Liver (tissue), 9 donors: ENCODE results near the gene TMPRSS9. TPM values are rescaled to one million over a fixed set of nuclear protein-coding genes. Genes with fewer than 3 reads are reported as not detected.

Experiments used
- DNase-seq: peaks from one replicate; pipeline ENCODE4 v3.0.0-alpha.2; 2017; ENCODE audit warnings: low spot score
- H3K27ac ChIP-seq, 2 donors: one replicate each; pipeline ENCODE4 v1.7.0; 2013; ENCODE audit warnings: inconsistent platforms in 2 of 2, low read length in 2 of 2, control low read depth in 1 of 2, low read depth in 1 of 2, mild to moderate bottlenecking in 1 of 2
- H3K27me3 ChIP-seq, 4 donors: one replicate each; pipeline versions ENCODE4 v1.6.1 to v1.7.0; 2013; ENCODE audit warnings: low read length in 3 of 4, inconsistent platforms in 1 of 4, mild to moderate bottlenecking in 1 of 4, moderate library complexity in 1 of 4; ENCODE audit not compliant: control insufficient read depth in 4 of 4, insufficient read depth in 4 of 4
- H3K36me3 ChIP-seq, 4 donors: one replicate each; pipeline versions ENCODE4 v1.6.1 to v1.7.0; 2013; ENCODE audit warnings: low read length in 3 of 4, mild to moderate bottlenecking in 3 of 4, low read depth in 1 of 4, moderate library complexity in 1 of 4; ENCODE audit not compliant: control insufficient read depth in 4 of 4, insufficient read depth in 3 of 4
- H3K4me1 ChIP-seq, 4 donors: one replicate each; pipeline versions ENCODE4 v1.6.1 to v1.7.0; 2013; ENCODE audit warnings: low read length in 3 of 4, mild to moderate bottlenecking in 3 of 4, moderate library complexity in 1 of 4; ENCODE audit not compliant: control insufficient read depth in 4 of 4, insufficient read depth in 4 of 4
- H3K4me3 ChIP-seq, 3 donors: one replicate each; pipeline versions ENCODE4 v1.6.1 to v1.7.0; 2013; ENCODE audit warnings: low read length in 3 of 3, control low read depth in 1 of 3, low read depth in 1 of 3, mild to moderate bottlenecking in 1 of 3
- H3K9ac ChIP-seq, 2 donors: one replicate each; pipeline ENCODE4 v1.7.0; 2013; ENCODE audit warnings: low read length in 2 of 2, mild to moderate bottlenecking in 2 of 2, moderate library complexity in 2 of 2, control low read depth in 1 of 2, low read depth in 1 of 2
- H3K9me3 ChIP-seq, 4 donors: one replicate each; pipeline versions ENCODE4 v1.6.1 to v1.7.0; 2013; ENCODE audit warnings: low read length in 3 of 4; ENCODE audit not compliant: control insufficient read depth in 4 of 4
- EGR1 ChIP-seq, 2 donors: IDR thresholded peaks; 2 replicates each; pipeline ENCODE4 v1.6.1; 2016 to 2018; ENCODE audit warnings: antibody characterized with exemption in 2 of 2, low read depth in 2 of 2
- FOXA1 ChIP-seq: IDR thresholded peaks from 2 replicates; pipeline ENCODE4 v1.6.1; 2016; ENCODE audit warnings: antibody characterized with exemption
- FOXA2 ChIP-seq: IDR thresholded peaks from 2 replicates; pipeline ENCODE4 v1.6.1; 2016; ENCODE audit warnings: antibody characterized with exemption
- GABPA ChIP-seq, 2 donors: IDR thresholded peaks in 1 of 2; conservative IDR thresholded peaks in 1 of 2; 2 replicates each; pipeline ENCODE4 v1.6.1; 2016; ENCODE audit warnings: antibody characterized with exemption in 2 of 2, mild to moderate bottlenecking in 1 of 2, moderate library complexity in 1 of 2
- HNF4G ChIP-seq: IDR thresholded peaks from 2 replicates; pipeline ENCODE4 v1.6.1; 2016; ENCODE audit warnings: antibody characterized with exemption
- NR2F2 ChIP-seq: IDR thresholded peaks from 2 replicates; pipeline ENCODE4 v1.6.1; 2016; ENCODE audit warnings: antibody characterized with exemption
- RAD21 ChIP-seq, 2 donors: IDR thresholded peaks; 2 replicates each; pipeline ENCODE4 v1.6.1; 2016; ENCODE audit warnings: antibody characterized with exemption in 2 of 2, mild to moderate bottlenecking in 2 of 2
- RXRA ChIP-seq, 2 donors: IDR thresholded peaks; 2 replicates each; pipeline ENCODE4 v1.6.1; 2017 to 2018; ENCODE audit warnings: antibody characterized with exemption in 2 of 2, mild to moderate bottlenecking in 1 of 2
- SP1 ChIP-seq: IDR thresholded peaks from 2 replicates; pipeline ENCODE4 v1.6.1; 2018; ENCODE audit warnings: antibody characterized with exemption, mild to moderate bottlenecking
- TAF1 ChIP-seq: conservative IDR thresholded peaks from 2 replicates; pipeline ENCODE4 v1.6.1; 2016; ENCODE audit warnings: antibody characterized with exemption, mild to moderate bottlenecking
- WGBS: extraction: QIAGEN DNeasy Blood & Tissue Kit; methylation state at CpG from one replicate; pipeline ENCODE4 v1.1.7; 2013; 5-methylcytosine and 5-hydroxymethylcytosine counted together
- polyA plus RNA-seq, 2 donors: library from polyadenylated mRNA; stranded (reverse) in 1 of 2; unstranded in 1 of 2; fragments of 200-250 nt in 1 of 2; fragments of >200 nt in 1 of 2; fragmentation: Nextera tagmentation in 1 of 2; extraction: Ambion mirVana in 1 of 2; gene quantifications; one replicate each; pipeline versions ENCODE4 v1.2.1 to v1.2.3, GENCODE V29; 2013 to 2015
- total RNA-seq, 2 donors: library from RNA; depleted of rRNA; stranded (reverse); fragments of >200 nt; gene quantifications; one replicate each; pipeline ENCODE4 v1.2.3, GENCODE V29; 2014
- TF ChIP-seq, protein P1 (sequence below): IDR thresholded peaks from 2 replicates; pipeline ENCODE4 v1.6.1; 2016; ENCODE audit warnings: antibody characterized with exemption
- TF ChIP-seq, protein P2 (sequence below): IDR thresholded peaks from 2 replicates; pipeline ENCODE4 v1.6.1; 2016; ENCODE audit warnings: antibody characterized with exemption
- TF ChIP-seq, protein P3 (sequence below): IDR thresholded peaks from 2 replicates; pipeline ENCODE4 v1.6.1; 2016; ENCODE audit warnings: antibody characterized with exemption
- TF ChIP-seq, protein P4 (sequence below): IDR thresholded peaks from 2 replicates; pipeline ENCODE4 v1.6.1; 2016; ENCODE audit warnings: antibody characterized with exemption, mild to moderate bottlenecking
- donor health status: healthy.
- donor health status: healthy.
- donor health status: healthy.
- donor health status: healthy.
- donor health status: healthy.

TMPRSS9 gene
- total and polyA plus RNA-seq, 4 donors = 0.39 to 24.8 (median 1.5) TPM

DNA sequence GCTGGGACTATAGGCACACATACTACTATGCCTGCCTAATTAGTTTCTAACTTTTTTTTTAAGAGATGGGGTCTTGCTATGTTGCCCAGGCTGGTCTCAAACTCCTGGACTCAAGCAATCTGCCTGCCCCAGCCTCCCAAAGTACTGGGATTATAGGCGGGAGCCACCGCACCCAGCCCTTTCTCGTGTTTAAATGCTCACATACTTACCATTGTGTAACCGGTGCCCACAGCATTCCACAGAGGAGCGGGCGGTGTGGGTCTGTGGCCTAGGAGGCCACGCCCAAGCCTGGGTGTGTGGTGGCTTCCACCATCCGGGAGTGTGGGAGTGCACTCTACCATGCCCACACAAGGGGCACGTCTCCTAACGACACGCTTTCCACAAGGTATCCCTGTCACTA lies 89.0 kb downstream of the TMPRSS9 start (continued):
- TF ChIP-seq, protein P1, sequence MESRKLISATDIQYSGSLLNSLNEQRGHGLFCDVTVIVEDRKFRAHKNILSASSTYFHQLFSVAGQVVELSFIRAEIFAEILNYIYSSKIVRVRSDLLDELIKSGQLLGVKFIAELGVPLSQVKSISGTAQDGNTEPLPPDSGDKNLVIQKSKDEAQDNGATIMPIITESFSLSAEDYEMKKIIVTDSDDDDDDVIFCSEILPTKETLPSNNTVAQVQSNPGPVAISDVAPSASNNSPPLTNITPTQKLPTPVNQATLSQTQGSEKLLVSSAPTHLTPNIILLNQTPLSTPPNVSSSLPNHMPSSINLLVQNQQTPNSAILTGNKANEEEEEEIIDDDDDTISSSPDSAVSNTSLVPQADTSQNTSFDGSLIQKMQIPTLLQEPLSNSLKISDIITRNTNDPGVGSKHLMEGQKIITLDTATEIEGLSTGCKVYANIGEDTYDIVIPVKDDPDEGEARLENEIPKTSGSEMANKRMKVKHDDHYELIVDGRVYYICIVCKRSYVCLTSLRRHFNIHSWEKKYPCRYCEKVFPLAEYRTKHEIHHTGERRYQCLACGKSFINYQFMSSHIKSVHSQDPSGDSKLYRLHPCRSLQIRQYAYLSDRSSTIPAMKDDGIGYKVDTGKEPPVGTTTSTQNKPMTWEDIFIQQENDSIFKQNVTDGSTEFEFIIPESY = no peak
- TF ChIP-seq FOXA1 (no peak), GABPA (IDR thresholded peaks at IDR 0.05 in 1 of 2, conservative IDR thresholded peaks at IDR 0.05 in 1 of 2) (no peak), FOXA2 (no peak)

DNA sequence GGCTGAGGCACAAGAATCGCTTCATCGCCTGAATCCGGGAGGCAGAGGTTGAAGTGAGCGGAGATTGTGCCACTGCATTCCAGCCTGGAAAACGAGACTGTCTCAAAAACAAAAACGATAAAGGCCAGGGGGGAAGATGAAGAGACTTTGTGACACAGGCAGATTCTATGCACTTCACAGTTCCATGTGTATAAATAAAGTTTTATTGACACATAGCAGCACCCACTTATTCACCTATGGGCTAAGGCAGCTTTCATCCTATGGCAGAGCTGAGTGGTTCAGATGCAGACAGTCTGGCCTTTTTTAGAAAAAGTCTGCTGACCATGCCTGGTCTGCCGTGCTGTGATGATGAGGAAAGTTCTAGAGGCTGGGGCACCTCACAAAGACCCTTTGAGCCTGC lies 91.1 kb downstream of the TMPRSS9 start:
- Histone ChIP-seq H3K36me3 (no peaks in the 10 kb centered on the region), H3K9me3 (no peaks in the 10 kb centered on the region), H3K27ac (no peak overlapping the region), H3K27me3 (no peaks in the 10 kb centered on the region), H3K9ac (no peak overlapping the region), H3K4me3 (no peak overlapping the region), H3K4me1 (peaks cover 5 to 10% (median 9%) of the 10 kb centered on the region in 4 donors)
- WGBS = 96% methylated on average over 7 of the region's 7 CpGs
- TF ChIP-seq, protein P2, sequence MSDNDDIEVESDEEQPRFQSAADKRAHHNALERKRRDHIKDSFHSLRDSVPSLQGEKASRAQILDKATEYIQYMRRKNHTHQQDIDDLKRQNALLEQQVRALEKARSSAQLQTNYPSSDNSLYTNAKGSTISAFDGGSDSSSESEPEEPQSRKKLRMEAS = no peak
- no peak for TF ChIP-seq SP1
- TF ChIP-seq HNF4G = no peak
- no peak for TF ChIP-seq EGR1 (IDR thresholded peaks at IDR 0.05; ENCODE audit: low read depth in 2 of 2)
- TF ChIP-seq, protein P3, sequence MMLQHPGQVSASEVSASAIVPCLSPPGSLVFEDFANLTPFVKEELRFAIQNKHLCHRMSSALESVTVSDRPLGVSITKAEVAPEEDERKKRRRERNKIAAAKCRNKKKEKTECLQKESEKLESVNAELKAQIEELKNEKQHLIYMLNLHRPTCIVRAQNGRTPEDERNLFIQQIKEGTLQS = no peak
- TF ChIP-seq, protein P1 = no peak
- TF ChIP-seq FOXA2 = no peak
- no peak for TF ChIP-seq TAF1
- TF ChIP-seq NR2F2 = no peak
- no peak for TF ChIP-seq RXRA (IDR thresholded peaks at IDR 0.05)
- TF ChIP-seq, protein P4, sequence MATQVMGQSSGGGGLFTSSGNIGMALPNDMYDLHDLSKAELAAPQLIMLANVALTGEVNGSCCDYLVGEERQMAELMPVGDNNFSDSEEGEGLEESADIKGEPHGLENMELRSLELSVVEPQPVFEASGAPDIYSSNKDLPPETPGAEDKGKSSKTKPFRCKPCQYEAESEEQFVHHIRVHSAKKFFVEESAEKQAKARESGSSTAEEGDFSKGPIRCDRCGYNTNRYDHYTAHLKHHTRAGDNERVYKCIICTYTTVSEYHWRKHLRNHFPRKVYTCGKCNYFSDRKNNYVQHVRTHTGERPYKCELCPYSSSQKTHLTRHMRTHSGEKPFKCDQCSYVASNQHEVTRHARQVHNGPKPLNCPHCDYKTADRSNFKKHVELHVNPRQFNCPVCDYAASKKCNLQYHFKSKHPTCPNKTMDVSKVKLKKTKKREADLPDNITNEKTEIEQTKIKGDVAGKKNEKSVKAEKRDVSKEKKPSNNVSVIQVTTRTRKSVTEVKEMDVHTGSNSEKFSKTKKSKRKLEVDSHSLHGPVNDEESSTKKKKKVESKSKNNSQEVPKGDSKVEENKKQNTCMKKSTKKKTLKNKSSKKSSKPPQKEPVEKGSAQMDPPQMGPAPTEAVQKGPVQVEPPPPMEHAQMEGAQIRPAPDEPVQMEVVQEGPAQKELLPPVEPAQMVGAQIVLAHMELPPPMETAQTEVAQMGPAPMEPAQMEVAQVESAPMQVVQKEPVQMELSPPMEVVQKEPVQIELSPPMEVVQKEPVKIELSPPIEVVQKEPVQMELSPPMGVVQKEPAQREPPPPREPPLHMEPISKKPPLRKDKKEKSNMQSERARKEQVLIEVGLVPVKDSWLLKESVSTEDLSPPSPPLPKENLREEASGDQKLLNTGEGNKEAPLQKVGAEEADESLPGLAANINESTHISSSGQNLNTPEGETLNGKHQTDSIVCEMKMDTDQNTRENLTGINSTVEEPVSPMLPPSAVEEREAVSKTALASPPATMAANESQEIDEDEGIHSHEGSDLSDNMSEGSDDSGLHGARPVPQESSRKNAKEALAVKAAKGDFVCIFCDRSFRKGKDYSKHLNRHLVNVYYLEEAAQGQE = no peak
- TF ChIP-seq FOXA1 = no peak
- TF ChIP-seq GABPA (IDR thresholded peaks at IDR 0.05 in 1 of 2, conservative IDR thresholded peaks at IDR 0.05 in 1 of 2) = no peak
- no peak for TF ChIP-seq RAD21 (IDR thresholded peaks at IDR 0.05)
- no peak for DNase-seq
